ENCODE data around the gene ELL2. TPM values are rescaled to one million over a fixed set of nuclear protein-coding genes. Genes with fewer than 3 reads are reported as not detected.

The ELL2 gene
- total RNA-seq, 4 donors from 2014 or later = 58.2 to 128 (median 95.0) TPM

DNA sequence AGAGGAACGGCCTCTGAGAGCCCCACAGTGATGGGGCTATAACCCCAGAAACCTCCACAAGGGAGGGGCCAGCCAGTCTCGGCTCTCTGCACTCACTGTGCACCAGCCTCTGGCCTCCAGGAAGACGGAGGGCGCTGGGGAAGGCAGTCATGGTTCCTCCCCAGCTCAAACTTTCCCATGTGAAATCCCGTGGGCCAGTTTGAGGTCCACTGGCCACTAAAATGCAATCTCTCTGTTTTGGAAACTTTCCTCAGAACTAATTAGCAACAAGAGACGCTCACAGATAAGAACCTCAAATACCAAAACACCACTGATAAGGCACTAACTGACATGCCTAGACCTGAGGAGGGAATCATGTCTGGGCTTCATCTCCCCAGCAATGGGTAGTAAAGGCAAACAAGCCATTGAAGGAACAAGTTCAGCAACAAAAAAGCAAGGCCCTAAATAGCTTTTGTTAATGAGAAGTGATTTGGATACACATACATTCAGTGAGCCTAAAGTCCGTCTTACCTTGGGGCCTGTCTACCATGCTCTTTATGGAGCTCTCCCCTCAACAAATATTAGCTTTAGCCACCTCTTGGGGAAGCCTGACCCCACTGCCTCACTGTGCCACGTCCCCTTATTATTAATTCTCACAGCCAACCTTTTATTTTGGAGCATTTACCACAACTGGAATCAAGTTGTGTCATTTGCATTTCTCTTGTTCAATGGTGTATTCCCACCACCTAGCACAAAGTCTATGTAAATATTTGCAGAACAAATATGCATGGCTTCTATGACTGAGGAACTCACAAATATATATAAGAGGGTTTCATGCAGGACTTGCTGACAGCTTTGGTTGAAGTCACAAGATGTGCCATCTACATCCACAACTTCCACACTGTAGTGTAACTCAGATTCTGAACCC is 83.0 kb downstream of the ELL2 start:
- H3K4me1 ChIP-seq = peaks cover 33% of the 10 kb centered on the region
- H3K27me3 ChIP-seq = no peaks in the 10 kb centered on the region
- no peaks in the 10 kb centered on the region for H3K9me3 ChIP-seq
- no peak for DNase-seq (ENCODE audit: low spot score in 2 of 2)
- no peak overlapping the region for H3K27ac ChIP-seq
- 47% methylated on average over 8 of the region's 8 CpGs for WGBS
- H3K36me3 ChIP-seq = no peaks in the 10 kb centered on the region
- TF ChIP-seq POLR2A (IDR thresholded peaks at IDR 0.05) (no peak), POLR2AphosphoS5 (IDR thresholded peaks at IDR 0.05) (no peak)
- TF ChIP-seq, protein P1, sequence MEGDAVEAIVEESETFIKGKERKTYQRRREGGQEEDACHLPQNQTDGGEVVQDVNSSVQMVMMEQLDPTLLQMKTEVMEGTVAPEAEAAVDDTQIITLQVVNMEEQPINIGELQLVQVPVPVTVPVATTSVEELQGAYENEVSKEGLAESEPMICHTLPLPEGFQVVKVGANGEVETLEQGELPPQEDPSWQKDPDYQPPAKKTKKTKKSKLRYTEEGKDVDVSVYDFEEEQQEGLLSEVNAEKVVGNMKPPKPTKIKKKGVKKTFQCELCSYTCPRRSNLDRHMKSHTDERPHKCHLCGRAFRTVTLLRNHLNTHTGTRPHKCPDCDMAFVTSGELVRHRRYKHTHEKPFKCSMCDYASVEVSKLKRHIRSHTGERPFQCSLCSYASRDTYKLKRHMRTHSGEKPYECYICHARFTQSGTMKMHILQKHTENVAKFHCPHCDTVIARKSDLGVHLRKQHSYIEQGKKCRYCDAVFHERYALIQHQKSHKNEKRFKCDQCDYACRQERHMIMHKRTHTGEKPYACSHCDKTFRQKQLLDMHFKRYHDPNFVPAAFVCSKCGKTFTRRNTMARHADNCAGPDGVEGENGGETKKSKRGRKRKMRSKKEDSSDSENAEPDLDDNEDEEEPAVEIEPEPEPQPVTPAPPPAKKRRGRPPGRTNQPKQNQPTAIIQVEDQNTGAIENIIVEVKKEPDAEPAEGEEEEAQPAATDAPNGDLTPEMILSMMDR (IDR thresholded peaks at IDR 0.05) = no peak
- H3K4me3 ChIP-seq = no peak overlapping the region

DNA sequence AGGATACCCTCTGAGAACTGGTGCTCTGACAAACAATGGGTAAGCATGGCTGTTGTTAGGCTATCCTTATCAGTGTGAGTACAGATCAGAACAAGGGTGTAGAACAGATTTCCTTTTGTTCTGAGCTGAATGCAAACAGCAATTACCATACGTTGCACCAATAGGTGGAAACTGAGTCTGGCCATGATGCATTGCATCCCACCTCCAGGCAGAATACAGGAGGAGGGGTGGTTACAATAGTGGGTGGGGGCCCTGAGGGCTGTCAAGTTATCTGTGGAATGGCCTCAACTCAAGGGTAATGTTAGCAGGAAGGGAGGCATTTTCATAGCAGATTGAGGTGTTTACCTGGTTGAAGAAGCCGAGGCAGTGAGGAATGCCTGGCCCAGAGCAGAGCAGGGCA is 84.9 kb downstream of the ELL2 start:
- Histone ChIP-seq H3K27me3 (no peaks in the 10 kb centered on the region), H3K4me1 (peaks cover 14% of the 10 kb centered on the region), H3K4me3 (no peak overlapping the region), H3K9me3 (no peaks in the 10 kb centered on the region), H3K36me3 (no peaks in the 10 kb centered on the region), H3K27ac (no peak overlapping the region)
- no peak for DNase-seq (ENCODE audit: low spot score in 2 of 2)
- 86% methylated on average over 2 of the region's 2 CpGs for WGBS
- TF ChIP-seq EP300 (IDR thresholded peaks at IDR 0.05) (no peak), POLR2AphosphoS5 (IDR thresholded peaks at IDR 0.05) (no peak), POLR2A (IDR thresholded peaks at IDR 0.05) (no peak)
- TF ChIP-seq, protein P1 (IDR thresholded peaks at IDR 0.05) = no peak

GRCh38 chr5:95874246-95874645 is 87.4 kb downstream of the ELL2 start:
- Histone ChIP-seq H3K27ac (no peak overlapping the region), H3K4me3 (no peak overlapping the region), H3K4me1 (peaks cover 6% of the 10 kb centered on the region), H3K27me3 (no peaks in the 10 kb centered on the region), H3K9me3 (no peaks in the 10 kb centered on the region), H3K36me3 (no peaks in the 10 kb centered on the region)
- 77% methylated on average over 3 of the region's 3 CpGs for WGBS
- no peak for DNase-seq (ENCODE audit: low spot score in 2 of 2)
- TF ChIP-seq, protein P1 (IDR thresholded peaks at IDR 0.05) = no peak
- no peak for TF ChIP-seq POLR2A (IDR thresholded peaks at IDR 0.05)
- TF ChIP-seq POLR2AphosphoS5 (IDR thresholded peaks at IDR 0.05) = no peak
- no peak for TF ChIP-seq EP300 (IDR thresholded peaks at IDR 0.05)

- no peak overlapping the region for H3K4me3 ChIP-seq
- DNase-seq (ENCODE audit: low spot score in 2 of 2) = no peak
- TF ChIP-seq, protein P1 (IDR thresholded peaks at IDR 0.05) = no peak
- TF ChIP-seq POLR2A (IDR thresholded peaks at IDR 0.05) = no peak
- TF ChIP-seq POLR2AphosphoS5 (IDR thresholded peaks at IDR 0.05) = no peak
- TF ChIP-seq EP300 (IDR thresholded peaks at IDR 0.05) = no peak
- H3K27me3 ChIP-seq = no peaks in the 10 kb centered on the region
- 98% methylated on average over 4 of the region's 4 CpGs for WGBS
- no peaks in the 10 kb centered on the region for H3K36me3 ChIP-seq
- H3K27ac ChIP-seq = no peak overlapping the region
- peaks cover 9% of the 10 kb centered on the region for H3K4me1 ChIP-seq
- H3K9me3 ChIP-seq = no peaks in the 10 kb centered on the region
These were observed 88.3 kb downstream of the ELL2 start for GRCh38 chr5:95873351-95873750.

DNA sequence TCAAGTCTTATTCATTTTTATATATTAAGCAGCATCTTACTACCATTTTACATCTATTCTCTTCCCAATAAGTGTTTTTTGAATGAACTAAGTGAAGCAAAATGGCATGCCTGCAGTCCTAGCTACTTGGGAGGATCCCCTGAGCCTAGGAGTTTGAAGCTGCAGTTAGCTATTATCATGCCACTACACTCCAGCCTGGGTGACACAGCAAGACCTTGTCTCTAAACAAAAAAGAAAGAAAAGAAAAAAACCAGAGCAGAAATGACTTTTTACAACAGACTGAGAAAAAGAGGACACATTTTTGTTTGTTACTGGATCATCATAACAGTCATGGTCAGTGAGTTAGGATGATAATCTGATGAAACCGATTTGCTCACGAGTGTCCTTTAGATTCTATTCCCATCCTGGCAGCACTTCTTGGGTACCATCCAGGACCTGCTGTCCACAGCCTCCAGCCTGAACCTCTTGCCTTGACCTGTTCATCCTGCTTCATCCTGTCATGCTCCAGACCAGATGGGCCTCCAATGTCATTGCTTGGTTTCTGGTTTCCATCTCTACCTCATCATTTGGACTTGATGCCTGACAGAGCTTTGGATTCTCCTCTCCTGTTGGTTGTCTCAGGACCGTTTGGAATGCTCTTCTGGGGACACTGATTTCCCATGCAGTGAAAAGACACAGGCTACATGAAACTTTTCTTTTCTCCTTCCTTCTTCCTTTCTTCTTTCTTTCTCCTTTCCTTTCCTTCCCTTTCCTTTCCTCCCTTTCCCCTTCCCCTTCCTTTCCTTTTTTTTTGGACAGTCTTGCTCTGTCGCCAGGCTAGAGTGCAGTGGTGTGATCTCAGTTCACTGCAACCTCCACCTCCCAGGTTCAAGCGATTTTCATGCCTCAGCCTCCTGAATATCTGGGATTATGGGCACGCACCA is 89.0 kb downstream of the ELL2 start:
- Histone ChIP-seq H3K4me3 (no peak overlapping the region), H3K4me1 (peaks cover 9% of the 10 kb centered on the region), H3K36me3 (no peaks in the 10 kb centered on the region), H3K27ac (no peak overlapping the region), H3K27me3 (no peaks in the 10 kb centered on the region), H3K9me3 (no peaks in the 10 kb centered on the region)
- 67% methylated on average over 6 of the region's 6 CpGs for WGBS
- TF ChIP-seq, protein P1 (IDR thresholded peaks at IDR 0.05) = no peak
- no peak for TF ChIP-seq POLR2A (IDR thresholded peaks at IDR 0.05)
- no peak for TF ChIP-seq POLR2AphosphoS5 (IDR thresholded peaks at IDR 0.05)
- TF ChIP-seq EP300 (IDR thresholded peaks at IDR 0.05) = no peak
- DNase-seq (ENCODE audit: low spot score in 2 of 2) = no peak

All from suprapubic skin (tissue), 4 donors.